Adrenal gland (tissue), 5 donors: Measurements from ENCODE around the gene UBALD2.

Experiments used
- POLR2A ChIP-seq, 2 donors: fragments of 450-650 bp; IDR thresholded peaks; one replicate each; pipeline ENCODE4 v1.6.1; 2017; ENCODE audit warnings: antibody characterized with exemption in 2 of 2, mild to moderate bottlenecking in 2 of 2, moderate library complexity in 1 of 2
- TF ChIP-seq, protein P1 (sequence below), 6 experiments: fragments of 450-650 bp in 4 of 6; fragments of 200-600 bp in 2 of 6; sonication (generic) in 1 of 6; IDR thresholded peaks; 1 replicate in 5 of 6; 2 replicates in 1 of 6; pipeline versions ENCODE4 v1.5.1 to v1.8.0; 2016 to 2021; ENCODE audit warnings: antibody characterized with exemption in 6 of 6, mild to moderate bottlenecking in 2 of 6, moderate library complexity in 1 of 6
- donor health status: DM: no; HTN: no; CAD: no.

GRCh38 chr17:76314392-76315227 lies 49.5 kb downstream of the UBALD2 start:
- TF ChIP-seq, protein P1, sequence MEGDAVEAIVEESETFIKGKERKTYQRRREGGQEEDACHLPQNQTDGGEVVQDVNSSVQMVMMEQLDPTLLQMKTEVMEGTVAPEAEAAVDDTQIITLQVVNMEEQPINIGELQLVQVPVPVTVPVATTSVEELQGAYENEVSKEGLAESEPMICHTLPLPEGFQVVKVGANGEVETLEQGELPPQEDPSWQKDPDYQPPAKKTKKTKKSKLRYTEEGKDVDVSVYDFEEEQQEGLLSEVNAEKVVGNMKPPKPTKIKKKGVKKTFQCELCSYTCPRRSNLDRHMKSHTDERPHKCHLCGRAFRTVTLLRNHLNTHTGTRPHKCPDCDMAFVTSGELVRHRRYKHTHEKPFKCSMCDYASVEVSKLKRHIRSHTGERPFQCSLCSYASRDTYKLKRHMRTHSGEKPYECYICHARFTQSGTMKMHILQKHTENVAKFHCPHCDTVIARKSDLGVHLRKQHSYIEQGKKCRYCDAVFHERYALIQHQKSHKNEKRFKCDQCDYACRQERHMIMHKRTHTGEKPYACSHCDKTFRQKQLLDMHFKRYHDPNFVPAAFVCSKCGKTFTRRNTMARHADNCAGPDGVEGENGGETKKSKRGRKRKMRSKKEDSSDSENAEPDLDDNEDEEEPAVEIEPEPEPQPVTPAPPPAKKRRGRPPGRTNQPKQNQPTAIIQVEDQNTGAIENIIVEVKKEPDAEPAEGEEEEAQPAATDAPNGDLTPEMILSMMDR (IDR thresholded peaks at IDR 0.05) = no peak
- no peak for TF ChIP-seq POLR2A (IDR thresholded peaks at IDR 0.05)
